Measurements from ENCODE around the gene PMS2. TPM values are rescaled to one million over a fixed set of nuclear protein-coding genes. Genes with fewer than 3 reads are reported as not detected.

PMS2 gene
- total and polyA plus RNA-seq, 8 donors: 11.8 to 21.9 (median 19.8) TPM

GRCh38 chr7:6031567-6031966, 22.7 kb upstream of the PMS2 start:
- Histone ChIP-seq H3K27ac (no peak overlapping the region), H3K9me3 (no peaks in the 10 kb centered on the region), H3K36me3 (peaks cover 0 to 96% of the 10 kb centered on the region in 2 donors), H3K27me3 (no peaks in the 10 kb centered on the region), H3K4me3 (no peak overlapping the region), H3K4me1 (peaks cover 0 to 14% of the 10 kb centered on the region in 2 donors)
- no peak for DNase-seq
- intact Hi-C loops (cut with DNase I): no loop called here
- no peak for TF ChIP-seq CTCF (IDR thresholded peaks at IDR 0.05)
- no peak for ATAC-seq

- Histone ChIP-seq H3K9me3 (no peaks in the 10 kb centered on the region), H3K27me3 (no peaks in the 10 kb centered on the region), H3K4me3 (no peak within 1 kb of the TSS), H3K36me3 (peaks cover 0 to 96% of the 10 kb centered on the region in 2 donors), H3K27ac (peak within 1 kb of the TSS in 1 of 2 donors; percentile 18), H3K4me1 (peaks cover 0 to 20% of the 10 kb centered on the region in 2 donors)
- intact Hi-C loops (cut with DNase I): no loop called here
- DNase-seq (no peak), ATAC-seq (no peak)
- no peak for TF ChIP-seq CTCF (IDR thresholded peaks at IDR 0.05)
Observed at GRCh38 chr7:6030988-6031387, 22.1 kb upstream of the PMS2 start, which contains the start of gene ANKRD61. Gene ANKRD61 (plus strand): TSS chr7:6031376. CDS start chr7:6031376, 0 bp downstream.

DNA sequence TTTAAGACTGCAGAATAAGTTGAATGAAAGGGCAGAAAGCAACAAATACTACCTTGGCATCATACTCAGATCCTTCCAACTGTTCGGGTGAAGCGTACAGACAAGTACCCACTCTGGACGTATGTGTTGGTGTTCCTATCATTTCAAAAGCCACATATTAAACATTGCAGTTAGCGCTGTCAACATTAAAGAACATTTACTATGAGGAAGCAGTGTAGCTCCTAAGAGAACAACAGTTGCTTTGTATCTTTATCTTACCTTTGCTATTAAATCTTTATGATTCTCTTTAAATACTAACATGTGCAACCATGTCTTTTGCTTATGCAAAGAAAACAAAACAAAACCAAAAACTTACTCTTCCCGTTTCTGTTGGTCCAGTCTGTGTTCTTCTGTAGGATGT, 19.7 kb upstream of the PMS2 start:
- no peak for TF ChIP-seq CTCF (IDR thresholded peaks at IDR 0.05)
- peaks cover 0 to 96% of the 10 kb centered on the region in 2 donors for H3K36me3 ChIP-seq
- H3K4me1 ChIP-seq: peaks cover 0 to 29% of the 10 kb centered on the region in 2 donors

DNA sequence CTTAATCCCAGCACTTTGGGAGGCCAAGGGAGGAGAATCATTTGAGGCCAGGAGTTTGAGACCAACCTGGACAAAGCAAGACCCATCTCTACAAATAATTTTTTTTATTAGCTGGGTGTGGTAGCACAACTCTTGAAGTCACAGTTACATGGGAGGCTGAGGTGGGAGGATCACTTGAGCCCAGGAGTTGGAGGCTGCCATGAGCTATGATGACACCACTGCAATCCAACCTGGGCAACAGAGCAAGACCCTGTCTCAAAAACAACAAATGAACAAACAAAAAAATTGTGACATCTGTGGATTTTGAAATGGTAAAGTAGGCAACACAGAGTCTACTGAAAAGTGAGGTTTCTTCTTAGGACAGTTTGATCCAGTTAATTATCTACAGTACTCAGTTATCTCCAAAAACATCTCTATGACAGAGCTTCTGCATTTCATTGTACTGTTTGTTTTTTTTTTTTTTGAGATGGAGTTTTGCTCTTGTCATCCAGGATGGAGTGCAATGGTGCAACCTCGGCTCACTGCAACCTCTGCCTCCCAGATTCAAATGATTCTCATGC, 19.0 kb upstream of the PMS2 start:
- H3K36me3 ChIP-seq: peaks cover 6 to 96% of the 10 kb centered on the region in 2 donors
- intact Hi-C loops (cut with DNase I): no loop called here
- peaks cover 0 to 29% of the 10 kb centered on the region in 2 donors for H3K4me1 ChIP-seq
- no peak for ATAC-seq
- no peak for TF ChIP-seq CTCF (IDR thresholded peaks at IDR 0.05)
- no peaks in the 10 kb centered on the region for H3K27me3 ChIP-seq
- no peak overlapping the region for H3K4me3 ChIP-seq
- H3K9me3 ChIP-seq: no peaks in the 10 kb centered on the region
- DNase-seq: no peak
- H3K27ac ChIP-seq: peak overlapping the region in 1 of 2 donors; percentile 93

More for the DNA sequence above, 19.7 kb upstream of the PMS2 start:
- H3K4me3 ChIP-seq: no peak overlapping the region
- no peak for DNase-seq
- no peaks in the 10 kb centered on the region for H3K9me3 ChIP-seq
- no peak overlapping the region for H3K27ac ChIP-seq
- intact Hi-C loops (cut with DNase I): no loop called here
- ATAC-seq: no peak
- no peaks in the 10 kb centered on the region for H3K27me3 ChIP-seq

DNA sequence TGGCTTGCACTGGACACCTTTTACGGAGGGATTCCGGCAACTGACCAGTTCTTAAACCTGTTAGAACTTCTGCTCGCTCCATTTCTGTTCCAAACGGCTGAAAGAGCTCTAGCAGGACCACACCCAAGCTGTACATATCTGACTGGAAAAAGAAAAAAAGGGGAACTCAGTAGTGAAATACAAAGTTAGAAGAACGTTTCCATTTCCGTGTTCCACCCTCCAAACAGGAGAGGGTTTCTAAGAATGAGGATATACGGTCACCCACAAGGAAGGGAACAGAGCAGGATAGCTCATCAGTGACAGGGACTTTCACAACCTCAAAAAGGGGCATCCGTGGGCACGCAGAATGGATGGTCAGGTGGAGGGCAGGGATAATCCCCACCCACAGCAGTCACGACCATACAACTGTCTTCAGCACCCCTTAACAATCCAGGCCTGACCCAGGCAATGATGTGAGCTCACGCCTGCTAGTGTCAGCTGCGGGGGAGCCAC, 18.0 kb upstream of the PMS2 start:
- intact Hi-C loops (cut with DNase I): no loop called here
- DNase-seq (peak in 1 of 4 donors; percentile 38), ATAC-seq (peak; percentile 60)
- peaks cover 7 to 96% of the 10 kb centered on the region in 2 donors for H3K36me3 ChIP-seq
- no peaks in the 10 kb centered on the region for H3K9me3 ChIP-seq
- no peak for TF ChIP-seq CTCF (IDR thresholded peaks at IDR 0.05)
- H3K4me1 ChIP-seq: peaks cover 0 to 29% of the 10 kb centered on the region in 2 donors
- H3K27ac ChIP-seq: peak overlapping the region; percentile 58 to 93
- peak overlapping the region in 1 of 2 donors; percentile 48 for H3K4me3 ChIP-seq
- H3K27me3 ChIP-seq: no peaks in the 10 kb centered on the region
